ENCODE results near the gene COX4I1.

The COX4I1 gene

DNA sequence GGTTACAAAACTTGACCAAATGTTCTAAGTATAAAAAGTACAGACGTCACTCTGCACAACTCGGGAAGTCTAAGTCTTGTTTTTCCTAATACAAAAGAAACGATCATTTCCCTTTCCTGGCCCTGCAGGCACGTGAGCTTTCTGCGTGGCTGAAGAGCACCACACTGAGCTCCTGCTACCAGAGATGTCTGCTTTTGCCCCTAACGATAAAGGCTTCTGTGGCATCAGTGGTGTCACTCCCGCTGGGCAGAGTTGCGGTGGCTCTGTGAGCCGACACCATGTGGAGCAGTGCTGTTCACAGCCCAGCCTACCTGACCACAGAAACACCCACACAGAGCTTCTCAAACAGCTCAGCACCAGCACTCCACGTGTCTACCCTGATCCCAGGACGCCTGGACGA, 20.6 kb upstream of the COX4I1 start:
- DNase-seq (ENCODE audit: low read depth) = no peak
- H3K4me3 ChIP-seq (ENCODE audit: low read length) = no peak overlapping the region
- no peak for TF ChIP-seq CTCF (conservative IDR thresholded peaks at IDR 0.05; ENCODE audit: low read length)

DNA sequence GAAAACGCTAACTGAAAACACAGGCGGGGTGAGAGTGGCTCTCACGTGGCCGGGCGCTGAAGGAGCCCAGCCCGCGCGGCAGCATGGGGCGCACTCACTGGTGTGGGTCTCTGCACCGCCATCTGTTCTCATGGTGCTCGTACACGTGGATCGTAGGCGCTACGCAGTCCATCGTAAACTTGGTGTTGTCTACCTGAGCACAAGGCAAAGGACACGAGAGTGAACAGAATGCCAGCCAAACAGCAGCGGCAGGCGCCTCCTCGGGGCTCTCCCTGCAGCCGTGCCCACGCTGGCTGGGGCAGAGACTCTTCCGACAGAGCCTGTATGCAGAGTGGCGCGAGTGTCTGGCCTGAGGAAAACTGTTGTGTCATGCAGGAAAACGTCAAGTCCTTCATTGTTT, 19.2 kb upstream of the COX4I1 start:
- no peak overlapping the region for H3K4me3 ChIP-seq (ENCODE audit: low read length)
- DNase-seq (ENCODE audit: low read depth) = no peak
- TF ChIP-seq CTCF (conservative IDR thresholded peaks at IDR 0.05; ENCODE audit: low read length) = no peak

DNA sequence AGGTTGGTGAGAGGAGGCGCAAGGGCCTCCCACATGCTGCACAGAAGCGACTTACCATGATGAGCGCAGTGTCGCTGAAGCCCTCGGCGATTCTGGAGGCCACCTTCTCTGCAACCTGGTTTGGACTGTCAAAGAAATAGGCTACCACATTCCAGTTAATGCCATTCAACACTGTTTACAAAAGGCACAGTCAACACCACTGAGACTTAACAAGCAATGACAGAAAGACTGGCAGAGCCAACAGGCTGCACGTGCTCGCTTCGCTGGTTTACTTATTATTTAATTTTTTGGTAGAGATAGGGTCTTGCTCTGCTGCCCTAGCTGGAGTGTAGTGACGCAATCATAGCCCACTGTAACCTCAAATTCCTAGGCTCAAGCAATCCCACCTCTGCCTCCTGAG, 18.3 kb upstream of the COX4I1 start:
- no peak for DNase-seq (ENCODE audit: low read depth)
- H3K4me3 ChIP-seq (ENCODE audit: low read length) = no peak overlapping the region
- no peak for TF ChIP-seq CTCF (conservative IDR thresholded peaks at IDR 0.05; ENCODE audit: low read length)

DNA sequence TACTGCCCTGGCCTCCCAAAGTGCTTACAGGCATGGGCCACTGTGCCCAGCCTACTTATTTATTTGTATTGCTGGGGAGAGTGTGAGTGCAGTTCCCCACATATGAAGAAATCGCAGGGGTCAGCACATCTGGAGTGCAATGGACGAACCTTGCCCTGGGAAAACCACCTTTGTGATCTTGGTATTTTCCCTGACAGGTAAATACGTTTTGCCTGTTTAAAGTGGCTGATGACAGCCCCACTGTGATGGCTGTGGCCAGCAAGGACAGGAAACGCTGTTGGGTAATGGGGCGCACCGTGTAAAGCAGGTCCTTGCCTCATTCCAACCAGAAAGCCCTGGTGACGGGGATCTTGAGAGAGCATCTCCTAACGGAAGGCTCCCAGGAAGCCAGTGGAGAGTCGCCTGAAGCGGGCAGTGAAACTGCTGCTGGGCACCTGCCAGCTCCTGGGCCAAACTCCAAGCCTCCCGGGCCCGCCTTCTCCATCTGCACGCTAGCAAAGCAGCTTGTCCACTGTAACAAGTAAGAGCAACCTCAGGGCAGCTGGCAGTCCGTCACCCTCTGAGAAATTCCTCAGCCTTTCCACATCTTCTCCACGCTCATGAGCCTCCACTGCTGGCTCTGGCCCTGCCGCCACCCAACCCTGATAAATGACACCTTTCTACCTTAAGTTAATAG, 17.7 kb upstream of the COX4I1 start:
- peak; percentile 90 for DNase-seq (ENCODE audit: low read depth)
- no peak overlapping the region for H3K4me3 ChIP-seq (ENCODE audit: low read length)
- TF ChIP-seq CTCF (conservative IDR thresholded peaks at IDR 0.05; ENCODE audit: low read length) = no peak

- H3K4me3 ChIP-seq (ENCODE audit: low read length) = no peak overlapping the region
- peak; percentile 65 for DNase-seq (ENCODE audit: low read depth)
- TF ChIP-seq CTCF (conservative IDR thresholded peaks at IDR 0.05; ENCODE audit: low read length) = no peak
These were observed 17.0 kb upstream of the COX4I1 start for GRCh38 chr16:85782451-85782850.

DNA sequence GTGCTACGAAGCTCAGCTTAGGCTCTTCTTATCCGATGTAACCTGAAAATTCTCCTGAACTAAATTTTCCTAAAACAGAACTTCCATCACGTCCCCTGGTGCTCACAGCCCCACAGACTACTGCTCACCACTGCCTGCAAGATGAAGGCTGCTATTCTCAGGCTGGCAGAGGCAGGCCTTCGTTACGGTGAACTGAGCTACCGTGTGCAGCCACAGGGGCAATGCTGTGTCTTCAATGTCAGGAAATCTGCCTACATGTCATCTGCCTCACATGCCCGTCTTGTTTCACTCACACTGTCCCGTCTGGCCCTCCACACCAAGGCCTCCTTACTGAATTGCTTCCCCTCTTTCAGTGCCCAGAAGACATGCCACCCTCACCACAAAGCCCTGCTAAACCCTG, 16.1 kb upstream of the COX4I1 start:
- no peak for DNase-seq (ENCODE audit: low read depth)
- no peak for TF ChIP-seq CTCF (conservative IDR thresholded peaks at IDR 0.05; ENCODE audit: low read length)
- H3K4me3 ChIP-seq (ENCODE audit: low read length) = no peak overlapping the region

DNA sequence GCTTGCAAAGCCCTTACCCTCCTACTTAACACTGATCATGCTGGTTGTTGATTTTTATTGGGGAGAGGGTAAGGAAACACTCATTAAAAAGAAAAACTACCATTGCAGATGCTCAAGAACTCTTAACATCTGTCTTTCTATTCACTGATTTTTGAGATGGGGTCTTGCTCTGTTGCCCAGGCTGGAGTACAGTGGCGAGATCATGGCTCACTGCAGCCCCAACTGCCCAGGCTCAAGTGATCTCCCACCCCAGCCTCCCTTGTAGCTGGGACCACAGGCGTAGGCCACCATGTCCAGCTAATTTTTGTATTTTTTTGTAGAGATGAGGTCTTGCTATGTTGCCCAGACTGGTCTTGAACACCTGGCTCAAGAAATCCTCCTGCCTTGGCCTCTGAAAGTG, 14.7 kb upstream of the COX4I1 start:
- no peak for TF ChIP-seq CTCF (conservative IDR thresholded peaks at IDR 0.05; ENCODE audit: low read length)
- no peak for DNase-seq (ENCODE audit: low read depth)

More for the DNA sequence above, 14.7 kb upstream of the COX4I1 start:
- H3K4me3 ChIP-seq (ENCODE audit: low read length) = no peak overlapping the region

All from AG10803 (cell line).